ENCODE results near the gene C20orf96.
A peak's percentile ranks its signal among the peaks of the same experiment; 100 is the strongest.

GRCh38 chr20:330233-331149, 39.9 kb upstream of the C20orf96 start:
- TF ChIP-seq CTCF (IDR thresholded peaks at IDR 0.05) (peak; percentile 94), POLR2AphosphoS5 (IDR thresholded peaks at IDR 0.05; ENCODE audit: low read depth, low read length) (peak; percentile 54)
